Suppressor macrophage (primary cell): Measurements from ENCODE around the gene SLC2A4.
"Not testable (repeated sequence)": the region's sequence is repeated elsewhere in the genome, so short reads cannot be mapped to it uniquely, and the experiment has no call there.

Experiments used
- DNase-seq, 4 experiments: peaks; one replicate each; pipeline ENCODE4 v3.0.0-alpha.2; 2020 to 2022
- total RNA-seq, 17 experiments: gene quantifications; one replicate each; lab custom pipeline; 2026; ENCODE audit warnings: mixed read lengths in 6 of 17, inconsistent platforms in 3 of 17; lab: John Stamatoyannopoulos, UW

The SLC2A4 gene
- 0 to 2.0 (median 0.07) reads per million in 17 experiments for total RNA-seq

GRCh38 chr17:7281074-7281952 lies at the start of gene SLC2A4:
Gene SLC2A4, plus strand, starts transcription at chr17:7281718. Its CDS starts 217 bp downstream, at chr17:7281935.
- DNase-seq, result peak; percentile 96 to 97 (median 96)

GRCh38 chr17:7232114-7232513 lies 49.4 kb upstream of the SLC2A4 start:
- DNase-seq, result no peak

GRCh38 chr17:7233701-7234082 lies 47.8 kb upstream of the SLC2A4 start:
- no peak for DNase-seq

GRCh38 chr17:7234083-7234951 lies 47.2 kb upstream of the SLC2A4 start, which contains the start of gene DVL2:
Gene DVL2, minus strand, starts transcription at chr17:7234517. Its CDS starts 255 bp downstream, at chr17:7234262.
- DNase-seq, result peak; percentile 94 to 98 (median 97)

GRCh38 chr17:7235693-7236665 lies 45.5 kb upstream of the SLC2A4 start:
- peak; percentile 9 to 57 (median 40) for DNase-seq

- no peak for DNase-seq
Measured at GRCh38 chr17:7236808-7237207, 44.7 kb upstream of the SLC2A4 start.

- no peak for DNase-seq
Measured at GRCh38 chr17:7237266-7237760, 44.2 kb upstream of the SLC2A4 start.

GRCh38 chr17:7237761-7238419 lies 43.6 kb upstream of the SLC2A4 start:
- peak; percentile 63 to 91 (median 76) for DNase-seq

- DNase-seq, result peak in 3 of 4 experiments; percentile 27 to 45 (median 29)
Measured at GRCh38 chr17:7238420-7239090, 43.0 kb upstream of the SLC2A4 start.

GRCh38 chr17:7239091-7240027 lies 42.2 kb upstream of the SLC2A4 start, which contains the start of gene PHF23:
Gene PHF23, minus strand, starts transcription at chr17:7239457. Its CDS starts 178 bp downstream, at chr17:7239279.
- peak; percentile 99 to 100 (median 100) for DNase-seq

GRCh38 chr17:7240375-7240774 lies 41.1 kb upstream of the SLC2A4 start:
- DNase-seq, result peak; percentile 57 to 78 (median 74)

- peak in 3 of 4 experiments; percentile 46 to 57 (median 50) for DNase-seq
Measured at GRCh38 chr17:7241090-7241733, 40.3 kb upstream of the SLC2A4 start.

- DNase-seq, result peak; percentile 93 to 97 (median 96)
Measured at GRCh38 chr17:7241783-7242716, 39.5 kb upstream of the SLC2A4 start, which contains the start of gene GABARAP. Gene GABARAP, minus strand, starts transcription at chr17:7242449. Its CDS starts 119 bp downstream, at chr17:7242330.

- peak; percentile 96 to 98 (median 97) for DNase-seq
Measured at GRCh38 chr17:7242717-7243452, 38.6 kb upstream of the SLC2A4 start.

GRCh38 chr17:7243453-7243729 lies 38.1 kb upstream of the SLC2A4 start:
- no peak for DNase-seq

- not testable (repeated sequence) for DNase-seq
Measured at GRCh38 chr17:7243838-7244237, 37.7 kb upstream of the SLC2A4 start.

- no peak for DNase-seq
Measured at GRCh38 chr17:7246779-7247178, 34.7 kb upstream of the SLC2A4 start.
